Measurements from ENCODE around the gene TOGARAM2. TPM values are rescaled to one million over a fixed set of nuclear protein-coding genes. Genes with fewer than 3 reads are reported as not detected.

The TOGARAM2 gene
- polyA plus RNA-seq, 1 experiment: 0.30 TPM

DNA sequence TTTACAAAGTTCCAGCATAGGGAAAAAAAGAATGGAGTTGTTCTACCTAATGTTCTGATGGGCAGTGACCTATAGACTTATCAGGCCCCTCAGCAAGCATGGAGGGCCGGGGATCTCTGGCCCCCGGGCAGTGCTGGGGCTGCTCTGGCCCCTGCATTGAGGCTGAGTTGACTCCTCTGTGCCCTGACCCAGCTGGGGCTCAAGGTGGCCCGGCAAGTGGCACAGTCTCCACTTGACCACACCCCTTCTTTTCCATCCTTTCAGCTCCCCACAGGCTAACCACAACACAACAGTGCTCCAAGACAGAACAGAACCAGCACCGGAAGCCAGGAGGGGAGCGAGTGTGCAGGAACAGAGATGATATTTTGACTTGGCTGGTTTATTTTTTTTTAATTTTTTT is 19.9 kb downstream of the TOGARAM2 start:
- DNase-seq (ENCODE audit: low read depth, low spot score): no peak
- Histone ChIP-seq H3K4me3 (ENCODE audit: low read depth, low read length) (no peak overlapping the region), H3K9me3 (ENCODE audit: control insufficient read depth, insufficient read depth, low read length) (peaks cover 3% of the 10 kb centered on the region; the same call in 1 of the 2 replicates), H3K27me3 (ENCODE audit: control insufficient read depth, insufficient read depth, low read length) (peaks cover 13% of the 10 kb centered on the region), H3K27ac (ENCODE audit: low read depth, low read length) (no peak overlapping the region)
- ChIA-PET CTCF (interaction anchor here (0.6 to 1.2 kb wide), 2 partner anchors 42 to 1474 kb away, joined by 3 to 4 read pairs; no protein-coding TSS in a partner anchor), POLR2A (no interaction called here)
- TF ChIP-seq, protein P1, sequence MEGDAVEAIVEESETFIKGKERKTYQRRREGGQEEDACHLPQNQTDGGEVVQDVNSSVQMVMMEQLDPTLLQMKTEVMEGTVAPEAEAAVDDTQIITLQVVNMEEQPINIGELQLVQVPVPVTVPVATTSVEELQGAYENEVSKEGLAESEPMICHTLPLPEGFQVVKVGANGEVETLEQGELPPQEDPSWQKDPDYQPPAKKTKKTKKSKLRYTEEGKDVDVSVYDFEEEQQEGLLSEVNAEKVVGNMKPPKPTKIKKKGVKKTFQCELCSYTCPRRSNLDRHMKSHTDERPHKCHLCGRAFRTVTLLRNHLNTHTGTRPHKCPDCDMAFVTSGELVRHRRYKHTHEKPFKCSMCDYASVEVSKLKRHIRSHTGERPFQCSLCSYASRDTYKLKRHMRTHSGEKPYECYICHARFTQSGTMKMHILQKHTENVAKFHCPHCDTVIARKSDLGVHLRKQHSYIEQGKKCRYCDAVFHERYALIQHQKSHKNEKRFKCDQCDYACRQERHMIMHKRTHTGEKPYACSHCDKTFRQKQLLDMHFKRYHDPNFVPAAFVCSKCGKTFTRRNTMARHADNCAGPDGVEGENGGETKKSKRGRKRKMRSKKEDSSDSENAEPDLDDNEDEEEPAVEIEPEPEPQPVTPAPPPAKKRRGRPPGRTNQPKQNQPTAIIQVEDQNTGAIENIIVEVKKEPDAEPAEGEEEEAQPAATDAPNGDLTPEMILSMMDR (IDR thresholded peaks at IDR 0.05; ENCODE audit: low read depth, low read length): no peak

DNA sequence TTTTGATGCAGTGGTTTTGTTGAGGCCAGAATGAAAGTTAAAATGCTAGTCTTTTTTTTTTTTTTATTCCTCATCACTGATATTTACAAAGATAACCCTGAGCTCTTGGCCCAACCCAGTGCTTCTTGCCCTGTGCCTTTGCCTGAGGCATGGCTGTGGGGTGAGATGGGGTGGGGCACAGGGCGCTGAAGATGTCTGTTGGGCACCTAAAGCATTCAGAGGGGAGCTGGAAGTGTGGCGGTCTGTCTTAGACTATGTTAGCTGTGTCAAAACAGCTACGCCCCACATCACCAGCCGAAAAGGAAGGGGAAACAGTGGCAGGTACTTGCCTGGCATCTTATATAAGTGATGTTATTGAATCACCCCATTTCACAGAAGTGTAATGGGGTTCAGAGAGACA is 20.7 kb downstream of the TOGARAM2 start:
- TF ChIP-seq, protein P1 (IDR thresholded peaks at IDR 0.05; ENCODE audit: low read depth, low read length): no peak
- Histone ChIP-seq H3K27ac (ENCODE audit: low read depth, low read length) (no peak overlapping the region), H3K27me3 (ENCODE audit: control insufficient read depth, insufficient read depth, low read length) (peaks cover 13% of the 10 kb centered on the region), H3K9me3 (ENCODE audit: control insufficient read depth, insufficient read depth, low read length) (peaks cover 6% of the 10 kb centered on the region; the same call in 1 of the 2 replicates), H3K4me3 (ENCODE audit: low read depth, low read length) (no peak overlapping the region)
- ChIA-PET CTCF (no interaction called here), POLR2A (interaction anchor here (0.6 kb wide), 1 partner anchor 473 kb away, joined by 6 read pairs; no protein-coding TSS in a partner anchor)
- no peak for DNase-seq (ENCODE audit: low read depth, low spot score)

DNA sequence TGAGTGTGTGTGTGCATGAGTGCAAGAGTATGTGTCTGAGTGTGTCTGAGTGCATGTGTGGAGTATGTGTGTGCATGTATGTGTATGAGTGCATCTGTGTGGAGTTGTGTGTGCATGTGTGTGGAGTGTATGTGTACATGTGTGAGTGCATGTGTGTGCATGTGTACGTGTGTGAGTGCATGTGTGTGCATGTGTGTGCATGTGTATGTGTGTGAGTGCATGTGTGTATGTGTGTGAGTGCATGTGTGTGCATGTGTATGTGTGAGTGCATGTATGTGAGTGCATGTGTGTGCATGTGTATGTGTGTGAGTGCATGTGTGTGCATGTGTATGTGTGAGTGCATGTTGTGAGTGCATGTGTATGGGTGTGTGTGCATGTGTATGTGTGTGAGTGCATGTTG is 23.7 kb downstream of the TOGARAM2 start:
- H3K27ac ChIP-seq (ENCODE audit: low read depth, low read length): no peak overlapping the region
- H3K4me3 ChIP-seq (ENCODE audit: low read depth, low read length): no peak overlapping the region
- CTCF ChIA-PET: no interaction called here
- peaks cover 6% of the 10 kb centered on the region; the same call in 1 of the 2 replicates for H3K9me3 ChIP-seq (ENCODE audit: control insufficient read depth, insufficient read depth, low read length)
- POLR2A ChIA-PET: no interaction called here
- no peaks in the 10 kb centered on the region for H3K27me3 ChIP-seq (ENCODE audit: control insufficient read depth, insufficient read depth, low read length)
- TF ChIP-seq, protein P1 (IDR thresholded peaks at IDR 0.05; ENCODE audit: low read depth, low read length): no peak
- no peak for DNase-seq (ENCODE audit: low read depth, low spot score)

DNA sequence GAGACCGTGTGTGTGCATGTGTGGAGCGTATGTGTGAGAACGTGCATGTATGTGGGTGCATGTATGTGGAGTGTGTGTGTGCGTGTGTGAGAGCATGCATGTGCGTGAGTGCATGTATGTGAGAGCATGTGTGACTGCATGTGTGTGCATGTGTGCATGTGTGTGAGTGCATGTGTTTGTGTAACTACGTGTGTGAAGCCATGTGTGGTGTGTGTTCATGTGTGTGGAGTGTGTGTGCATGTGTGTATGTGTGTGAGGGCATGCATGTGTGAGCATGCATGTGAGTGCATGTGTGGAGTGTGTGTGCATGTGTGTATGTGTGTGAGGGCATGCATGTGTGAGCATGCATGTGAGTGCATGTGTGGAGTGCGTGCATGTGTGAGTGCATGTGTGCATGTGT is 24.2 kb downstream of the TOGARAM2 start:
- Histone ChIP-seq H3K4me3 (ENCODE audit: low read depth, low read length) (no peak overlapping the region), H3K9me3 (ENCODE audit: control insufficient read depth, insufficient read depth, low read length) (peaks cover 6% of the 10 kb centered on the region; the same call in 1 of the 2 replicates), H3K27ac (ENCODE audit: low read depth, low read length) (no peak overlapping the region), H3K27me3 (ENCODE audit: control insufficient read depth, insufficient read depth, low read length) (no peaks in the 10 kb centered on the region)
- no peak for DNase-seq (ENCODE audit: low read depth, low spot score)
- POLR2A ChIA-PET: no interaction called here
- CTCF ChIA-PET: no interaction called here
- TF ChIP-seq, protein P1 (IDR thresholded peaks at IDR 0.05; ENCODE audit: low read depth, low read length): no peak

DNA sequence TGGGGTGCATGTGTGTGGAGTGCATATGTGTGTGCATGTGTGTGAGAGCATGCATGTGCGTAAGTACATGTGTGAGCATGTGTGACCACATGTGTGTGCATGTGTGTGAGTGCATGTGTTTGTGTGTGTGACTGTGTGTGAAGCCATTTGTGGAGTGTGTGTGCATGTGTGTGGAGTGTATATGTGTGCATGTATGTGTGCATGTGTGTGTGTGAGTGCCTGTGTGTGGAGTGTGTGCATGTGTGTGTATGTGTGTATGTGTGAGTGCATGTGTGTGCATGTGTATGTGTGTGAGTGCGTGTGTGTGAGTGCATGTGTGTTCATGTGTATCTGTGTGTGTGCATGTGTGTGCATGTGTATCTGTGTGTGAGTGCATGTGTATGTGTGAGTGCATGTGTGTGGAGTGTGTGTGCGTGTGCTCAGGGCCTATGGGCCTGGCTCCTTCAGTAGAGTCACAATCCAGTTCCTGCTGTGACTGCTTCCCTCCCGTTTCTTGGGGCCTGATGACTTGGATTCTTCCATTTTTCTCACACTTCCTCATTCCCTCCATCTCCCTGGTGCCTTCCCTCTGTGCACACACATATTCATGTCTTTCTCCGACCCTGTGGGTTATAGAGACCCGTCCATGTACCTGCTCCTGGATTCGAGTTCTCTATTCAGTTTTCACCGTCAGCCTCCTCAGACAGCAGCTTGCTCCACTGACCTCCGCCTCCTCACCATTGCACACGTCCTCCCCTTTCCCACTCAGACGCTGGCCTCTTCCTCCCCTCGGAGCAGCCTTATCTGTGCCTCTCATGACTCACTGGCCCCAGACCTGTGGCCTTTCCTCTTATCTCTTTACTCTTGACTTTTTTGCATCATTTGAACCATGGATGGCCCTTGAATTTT is 25.2 kb downstream of the TOGARAM2 start:
- Histone ChIP-seq H3K27me3 (ENCODE audit: control insufficient read depth, insufficient read depth, low read length) (no peaks in the 10 kb centered on the region), H3K27ac (ENCODE audit: low read depth, low read length) (no peak overlapping the region), H3K4me3 (ENCODE audit: low read depth, low read length) (no peak overlapping the region), H3K9me3 (ENCODE audit: control insufficient read depth, insufficient read depth, low read length) (peaks cover 6% of the 10 kb centered on the region; the same call in 1 of the 2 replicates)
- ChIA-PET CTCF (no interaction called here), POLR2A (no interaction called here)
- TF ChIP-seq, protein P1 (IDR thresholded peaks at IDR 0.05; ENCODE audit: low read depth, low read length): no peak
- no peak for DNase-seq (ENCODE audit: low read depth, low spot score)
